Neutrophil (primary cell): ENCODE data around the gene MOB2.

Experiments
- H3K27ac ChIP-seq: fragments of 200-600 bp; sonication (generic); 2 replicates; pipeline ENCODE4 v1.5.1; 2016; ENCODE audit warnings: mild to moderate bottlenecking, moderate library complexity
- H3K27me3 ChIP-seq: fragments of 200-600 bp; sonication (generic); 2 replicates; pipeline ENCODE4 v1.6.0; 2016; ENCODE audit warnings: mild to moderate bottlenecking
- H3K36me3 ChIP-seq: fragments of 200-600 bp; sonication (generic); 2 replicates; pipeline ENCODE4 v1.5.1; 2017
- H3K4me1 ChIP-seq, 2 experiments: fragments of 200-600 bp in 1 of 2; sonication (generic) in 1 of 2; 1 replicate in 1 of 2; 2 replicates in 1 of 2; pipeline versions ENCODE4 v1.5.1 to v1.6.1; 2013 to 2016; ENCODE audit warnings: low read depth in 1 of 2, low read length in 1 of 2, mild to moderate bottlenecking in 1 of 2, moderate library complexity in 1 of 2; ENCODE audit not compliant: control insufficient read depth in 1 of 2, insufficient read depth in 1 of 2
- H3K4me3 ChIP-seq, 2 experiments: fragments of 200-600 bp in 1 of 2; sonication (generic) in 1 of 2; 1 replicate in 1 of 2; 2 replicates in 1 of 2; pipeline ENCODE4 v1.5.1; 2013 to 2016; ENCODE audit warnings: low read depth in 1 of 2, low read length in 1 of 2, mild to moderate bottlenecking in 1 of 2, moderate library complexity in 1 of 2
- H3K9me3 ChIP-seq: fragments of 200-600 bp; sonication (generic); 2 replicates; pipeline ENCODE4 v1.5.1; 2016
- CTCF ChIP-seq: fragments of 200-600 bp; sonication (generic); IDR thresholded peaks from 2 replicates; pipeline ENCODE4 v1.5.1; 2016; ENCODE audit warnings: antibody characterized with exemption

MOB2 gene

GRCh38 chr11:1488575-1489180 lies 2.1 kb upstream of the MOB2 start:
- H3K9me3 ChIP-seq: no peaks in the 10 kb centered on the region
- no peaks in the 10 kb centered on the region for H3K36me3 ChIP-seq
- no peaks in the 10 kb centered on the region for H3K27me3 ChIP-seq
- no peaks in the 10 kb centered on the region for H3K4me1 ChIP-seq
- H3K4me3 ChIP-seq: no peak overlapping the region
- H3K27ac ChIP-seq: no peak overlapping the region
- no peak for TF ChIP-seq CTCF

- no peaks in the 10 kb centered on the region for H3K9me3 ChIP-seq
- H3K4me3 ChIP-seq: no peak overlapping the region
- no peak overlapping the region for H3K27ac ChIP-seq
- H3K27me3 ChIP-seq: no peaks in the 10 kb centered on the region
- H3K4me1 ChIP-seq: no peaks in the 10 kb centered on the region
- H3K36me3 ChIP-seq: no peaks in the 10 kb centered on the region
- TF ChIP-seq CTCF: no peak
Measured at GRCh38 chr11:1487851-1488574, 1.4 kb upstream of the MOB2 start.

GRCh38 chr11:1487091-1487850 lies 692 bp upstream of the MOB2 start:
- no peaks in the 10 kb centered on the region for H3K9me3 ChIP-seq
- no peaks in the 10 kb centered on the region for H3K27me3 ChIP-seq
- H3K27ac ChIP-seq: no peak overlapping the region
- no peaks in the 10 kb centered on the region for H3K4me1 ChIP-seq
- no peak for TF ChIP-seq CTCF
- H3K4me3 ChIP-seq: no peak overlapping the region
- H3K36me3 ChIP-seq: peaks cover under 1% of the 10 kb centered on the region

DNA sequence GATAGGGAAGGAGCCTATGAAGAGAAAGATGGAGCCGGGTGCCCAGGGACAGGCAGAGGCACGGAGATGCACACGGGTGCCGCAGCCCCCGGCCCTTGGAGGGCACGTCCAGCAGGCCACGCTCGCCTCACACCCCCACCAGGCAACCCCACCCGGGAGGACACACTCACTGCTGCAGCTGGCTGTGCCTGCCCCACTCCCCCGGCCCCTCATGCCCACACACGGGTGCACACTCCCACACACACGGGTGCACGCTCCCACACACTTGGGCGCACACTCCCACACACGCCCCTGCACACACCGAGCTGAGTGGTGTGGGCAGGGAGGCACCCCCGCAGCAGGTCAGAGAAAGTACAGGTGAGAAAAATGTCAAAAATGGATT lies 1.1 kb downstream of the MOB2 start:
- Histone ChIP-seq H3K4me3 (no peak overlapping the region), H3K9me3 (no peaks in the 10 kb centered on the region), H3K4me1 (no peaks in the 10 kb centered on the region), H3K27me3 (no peaks in the 10 kb centered on the region), H3K27ac (no peak overlapping the region), H3K36me3 (peaks cover 10% of the 10 kb centered on the region)
- no peak for TF ChIP-seq CTCF

DNA sequence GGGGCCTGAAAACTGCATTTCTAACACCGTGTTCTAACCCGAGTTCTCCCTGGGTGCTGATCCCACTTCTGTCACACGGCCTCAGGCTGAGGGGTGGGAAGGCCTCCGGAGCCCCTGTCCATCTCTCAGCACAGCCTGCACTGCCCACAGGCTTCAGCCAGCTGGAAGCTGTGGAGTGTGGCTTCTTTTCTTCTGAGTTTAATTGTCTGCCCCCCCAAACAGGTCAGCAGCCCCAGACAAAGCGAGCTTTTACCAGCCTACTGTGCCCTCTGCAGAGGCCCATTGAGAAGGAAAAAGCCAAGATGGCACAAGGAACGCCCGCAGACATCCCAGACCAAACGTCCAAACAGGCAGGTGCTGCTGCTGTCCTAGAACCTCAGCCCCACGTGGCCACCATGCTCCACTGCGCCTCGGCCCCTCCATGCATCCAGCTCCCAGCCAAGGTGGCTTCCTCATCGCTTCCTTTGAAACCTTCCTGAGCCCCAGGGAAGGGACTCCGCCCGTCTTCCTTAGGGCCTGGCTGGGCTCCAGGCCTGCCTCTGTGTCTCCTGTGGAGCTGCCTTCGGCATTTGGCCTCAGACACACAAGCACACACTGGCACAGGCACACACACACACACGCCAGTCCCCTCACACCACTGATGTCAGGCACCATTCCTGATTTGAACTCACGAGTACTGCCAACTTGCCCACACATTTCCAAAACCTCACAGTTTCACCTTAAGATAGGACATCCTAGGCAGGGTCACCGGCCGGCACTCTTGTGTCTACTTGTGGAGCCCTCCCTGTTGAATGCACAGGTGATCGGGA lies 1.7 kb downstream of the MOB2 start:
- Histone ChIP-seq H3K27ac (no peak overlapping the region), H3K27me3 (no peaks in the 10 kb centered on the region), H3K4me1 (no peaks in the 10 kb centered on the region), H3K36me3 (peaks cover 16% of the 10 kb centered on the region), H3K4me3 (no peak overlapping the region), H3K9me3 (no peaks in the 10 kb centered on the region)
- no peak for TF ChIP-seq CTCF
